ENCODE measurements around the gene ELAVL1.
"Not testable (repeated sequence)": the region's sequence is repeated elsewhere in the genome, so short reads cannot be mapped to it uniquely, and the experiment has no call there.

Gene ELAVL1

GRCh38 chr19:8005534-8006256 is at the start of gene ELAVL1:
Gene ELAVL1, minus strand, starts transcription at chr19:8005641. Its CDS starts 13,826 bp downstream, at chr19:7991815.
- peak in 55 of 56 donors; percentile 32 to 91 (median 75) for DNase-seq

- no peak for DNase-seq
Measured at GRCh38 chr19:8054169-8054568, 48.7 kb upstream of the ELAVL1 start.

GRCh38 chr19:8052464-8052859 is 47.0 kb upstream of the ELAVL1 start, which contains the start of gene CCL25:
Gene CCL25, plus strand, starts transcription at chr19:8052760. Its CDS starts 290 bp downstream, at chr19:8053050.
- DNase-seq: no peak

- peak in 50 of 56 donors; percentile 2 to 80 (median 40) for DNase-seq
Measured at GRCh38 chr19:8050274-8051096, 45.0 kb upstream of the ELAVL1 start.

GRCh38 chr19:8046569-8047165 is 41.2 kb upstream of the ELAVL1 start:
- no peak for DNase-seq

GRCh38 chr19:8045872-8046568 is 40.6 kb upstream of the ELAVL1 start:
- DNase-seq: no peak

GRCh38 chr19:8044018-8044417 is 38.6 kb upstream of the ELAVL1 start:
- DNase-seq: no peak

GRCh38 chr19:8042900-8043299 is 37.5 kb upstream of the ELAVL1 start:
- DNase-seq: no peak

- no peak for DNase-seq
Measured at GRCh38 chr19:8041531-8041931, 36.1 kb upstream of the ELAVL1 start.

- DNase-seq: no peak
Measured at GRCh38 chr19:8039231-8039630, 33.8 kb upstream of the ELAVL1 start.

GRCh38 chr19:8038815-8039214 is 33.4 kb upstream of the ELAVL1 start:
- no peak for DNase-seq

- DNase-seq: no peak
Measured at GRCh38 chr19:8036434-8037099, 31.1 kb upstream of the ELAVL1 start.

- DNase-seq: no peak
Measured at GRCh38 chr19:8034178-8034525, 28.7 kb upstream of the ELAVL1 start.

- not testable (repeated sequence) for DNase-seq
Measured at GRCh38 chr19:8033287-8034177, 28.1 kb upstream of the ELAVL1 start.

- peak in 5 of 56 donors; percentile 0 to 4 (median 2) for DNase-seq
Measured at GRCh38 chr19:8030960-8031359, 25.5 kb upstream of the ELAVL1 start.

- DNase-seq: no peak
Measured at GRCh38 chr19:8028951-8029491, 23.6 kb upstream of the ELAVL1 start.

- no peak for DNase-seq
Measured at GRCh38 chr19:8025316-8025715, 19.9 kb upstream of the ELAVL1 start.

GRCh38 chr19:8024256-8024655 is 18.8 kb upstream of the ELAVL1 start:
- not testable (repeated sequence) for DNase-seq

- DNase-seq: no peak
Measured at GRCh38 chr19:8023371-8023770, 17.9 kb upstream of the ELAVL1 start.

GRCh38 chr19:8022275-8022674 is 16.8 kb upstream of the ELAVL1 start:
- DNase-seq: no peak
